Right lung (tissue), 5 donors: ENCODE data around the gene ATP8B2. TPM values are rescaled to one million over a fixed set of nuclear protein-coding genes. Genes with fewer than 3 reads are reported as not detected.

Experiments
- DNase-seq, 2 donors: peaks; one replicate each; pipeline ENCODE4 v3.0.0-alpha.2; 2013
- polyA plus RNA-seq, 5 donors: library from polyadenylated mRNA; unstranded; fragments of 120-200 nt; gene quantifications; one replicate each; pipeline versions ENCODE4 v1.2.1 to v1.2.3, GENCODE V29; 2013; ENCODE audit warnings: inconsistent platforms in 1 of 5, low replicate concordance in 1 of 5; ENCODE audit not compliant: insufficient read length in 5 of 5, insufficient read depth in 1 of 5

ATP8B2 gene
- polyA plus RNA-seq, 5 donors, result 28.3 to 38.3 (median 35.3) TPM

DNA sequence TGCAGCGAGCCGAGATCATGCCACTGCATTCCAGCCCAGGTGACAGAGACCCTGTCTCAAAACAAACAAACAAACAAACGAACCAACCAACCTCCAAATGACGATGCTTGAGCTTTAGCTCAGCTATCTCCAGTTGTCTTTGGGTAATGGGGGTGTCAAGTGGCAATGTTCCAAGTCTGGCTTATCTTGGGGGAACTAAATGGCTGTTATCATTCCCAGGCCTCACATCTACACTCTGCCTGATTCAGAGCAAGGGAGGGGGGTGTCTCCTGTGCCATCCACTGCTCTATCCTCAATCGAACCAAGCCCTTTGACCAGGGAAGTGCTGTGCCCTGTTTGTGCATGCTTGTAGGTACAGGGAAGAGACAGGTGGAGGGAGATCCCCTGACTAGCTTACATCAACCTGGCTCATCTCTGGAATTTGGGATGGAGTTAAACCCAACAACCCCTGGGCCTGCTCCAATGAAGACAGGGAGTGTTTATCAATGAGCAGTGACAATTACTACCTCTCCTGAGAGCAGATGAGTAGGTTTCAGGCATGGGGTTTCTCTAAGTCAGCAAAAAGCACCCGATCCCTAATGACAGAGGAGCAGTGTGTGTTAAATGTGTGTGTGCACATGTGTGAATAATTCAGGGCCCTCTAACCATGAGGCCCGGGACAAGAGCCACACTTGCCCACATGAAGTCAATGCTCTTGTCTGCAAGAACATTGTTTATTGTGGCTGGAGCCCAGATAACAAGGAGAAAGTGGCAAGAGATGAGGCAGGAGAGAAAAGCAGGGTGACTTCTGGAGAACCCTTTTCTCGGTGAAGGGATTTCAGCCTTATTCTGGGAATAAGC, 59.5 kb downstream of the ATP8B2 start:
- DNase-seq, result no peak

- peak in 1 of 2 donors; percentile 6 for DNase-seq
Observed at GRCh38 chr1:154386643-154387352, 61.5 kb downstream of the ATP8B2 start.

DNA sequence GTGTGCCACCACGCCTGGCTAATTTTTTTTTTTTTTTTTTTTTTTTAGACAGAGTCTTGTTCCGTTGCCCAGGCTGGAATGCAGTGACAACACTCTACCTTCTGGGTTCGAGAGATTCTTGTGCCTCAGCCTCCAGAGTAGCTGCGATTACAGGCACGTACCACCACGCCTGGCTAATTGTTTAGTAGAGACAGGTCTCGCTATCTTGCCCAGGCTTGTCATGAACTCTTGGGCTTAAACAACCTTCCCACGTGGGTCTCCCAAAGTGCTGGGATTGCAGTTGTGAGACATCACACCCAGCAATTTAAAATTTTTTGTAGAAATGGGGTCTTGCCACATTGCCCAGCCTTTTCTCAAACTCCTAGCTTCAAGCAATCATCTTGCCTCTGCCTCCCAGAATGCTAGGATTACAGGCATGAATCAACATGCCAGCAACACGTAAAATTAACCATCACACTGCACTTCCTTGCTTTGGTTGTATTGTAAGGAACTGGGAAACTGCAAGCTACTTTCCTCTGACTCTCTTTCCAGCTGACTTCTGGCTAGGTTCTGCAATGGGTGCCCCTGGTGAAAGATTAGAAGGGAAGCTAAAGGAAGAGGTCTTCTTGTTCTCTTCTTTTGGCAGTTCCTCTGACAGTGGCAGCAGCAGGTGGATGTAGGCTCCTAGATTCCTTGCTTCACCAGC, 65.9 kb downstream of the ATP8B2 start:
- no peak for DNase-seq

GRCh38 chr1:154398141-154398540, 72.8 kb downstream of the ATP8B2 start:
- DNase-seq, result no peak

DNA sequence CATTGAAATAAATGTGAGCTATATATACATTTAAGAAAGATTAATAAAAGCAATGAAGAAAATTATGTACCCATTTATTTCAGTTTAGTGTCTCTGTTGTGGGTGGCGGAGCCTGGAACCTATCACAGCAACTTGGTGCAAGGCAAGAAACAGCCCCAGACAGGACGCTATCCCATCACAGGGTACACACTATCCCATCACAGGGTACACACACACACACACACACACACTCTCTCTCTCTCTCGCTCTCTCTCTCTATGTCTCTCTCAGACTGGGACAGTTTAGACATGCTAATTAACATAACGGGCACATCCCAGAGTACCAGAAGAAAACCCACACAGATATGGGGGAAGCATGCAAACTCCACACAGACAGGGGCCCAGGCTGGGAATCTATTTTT, 73.4 kb downstream of the ATP8B2 start:
- no peak for DNase-seq

GRCh38 chr1:154400381-154400801, 75.1 kb downstream of the ATP8B2 start:
- DNase-seq, result no peak

Other genes starting within 250 kb of the ATP8B2 start
- gene NUP210L, start 170.5 kb upstream of the ATP8B2 start, polyA plus RNA-seq, result under 1 TPM; 0.09 to 0.18 (median 0.14) TPM
- gene TPM3, start 133.4 kb upstream of the ATP8B2 start, polyA plus RNA-seq, result 100 to 1,000 TPM; 234 to 271 (median 253) TPM
- gene CFAP141, start 119.2 kb upstream of the ATP8B2 start, polyA plus RNA-seq, result 1 to 10 TPM in 4 of 5 donors, not detected in 1; 2.7 to 6.5 (median 3.8) TPM
- 100 to 1,000 TPM; 146 to 182 (median 173) TPM for gene UBAP2L, start 104.6 kb upstream of the ATP8B2 start, polyA plus RNA-seq
- 10 to 100 TPM; 73.2 to 81.0 (median 79.2) TPM for gene HAX1, start 52.9 kb upstream of the ATP8B2 start, polyA plus RNA-seq
- gene AQP10, start 4.4 kb upstream of the ATP8B2 start, polyA plus RNA-seq, result under 1 TPM; 0.14 to 0.40 (median 0.21) TPM
- 1 to 10 TPM; 3.9 to 5.7 (median 5.2) TPM for gene IL6R, start 79.8 kb downstream of the ATP8B2 start, polyA plus RNA-seq
- gene TDRD10, start 176.7 kb downstream of the ATP8B2 start, polyA plus RNA-seq, result 1 to 10 TPM; 1.9 to 4.5 (median 3.1) TPM
- gene SHE, start 176.9 kb downstream of the ATP8B2 start, polyA plus RNA-seq, result 10 to 100 TPM; 16.9 to 20.7 (median 18.3) TPM
- gene UBE2Q1, start 233.1 kb downstream of the ATP8B2 start, polyA plus RNA-seq, result 100 to 1,000 TPM in 4 of 5 donors, 10 to 100 TPM in 1; 90.2 to 111 (median 107) TPM
- gene CHRNB2, start 242.3 kb downstream of the ATP8B2 start, polyA plus RNA-seq, result under 1 TPM; 0.41 to 0.68 (median 0.60) TPM